HCT116 (cell line): ENCODE measurements around the gene MND1. TPM values are rescaled to one million over a fixed set of nuclear protein-coding genes. Genes with fewer than 3 reads are reported as not detected.

Experiments
- ATAC-seq: fragments of 200-7000 bp; cut with Tn5 transposase; 2 replicates; pipeline ENCODE4 v1.9.1; 2020; ENCODE audit warnings: mild to moderate bottlenecking, moderate library complexity
- BruUV-seq: library from RNA; stranded (reverse); fragments of 400-500 nt; replicated peaks from 2 replicates; lab custom pipeline; 2021; lab: Mats Ljungman, UMichigan
- CTCF ChIA-PET: fragments of 300-600 bp; sonication (Branson Sonifier 250); formaldehyde crosslinking; loops from one replicate; lab custom pipeline; 2021; ENCODE audit warnings: antibody characterized with exemption; lab: Charles Lee
- POLR2A ChIA-PET: fragments of 300-600, 350-600 bp; sonication (Branson Sonifier 250); formaldehyde crosslinking; loops from one replicate; lab custom pipeline; 2021; ENCODE audit warnings: antibody characterized with exemption; lab: Charles Lee
- RAD21 ChIA-PET, 2 experiments: fragments of 300-600 bp; sonication (Branson Sonifier 250); formaldehyde crosslinking; loops; one replicate each; lab custom pipeline; 2023; ENCODE audit warnings: low total read pairs in 2 of 2; ENCODE audit not compliant: uncharacterized antibody in 2 of 2, unreplicated experiment in 2 of 2, low non-redundant PET in 1 of 2; lab: Charles Lee
- DNase-seq: peaks from one replicate; pipeline ENCODE4 v3.0.0-alpha.2; 2010; ENCODE audit warnings: low read depth, low spot score
- H2AFZ ChIP-seq: fragments of 200-600 bp; shearing (Covaris generic), sonication (generic); 2 replicates; pipeline ENCODE4 v1.6.1; 2017; ENCODE audit warnings: low read depth, mixed run types, mixed read lengths, antibody characterized with exemption, low read length; ENCODE audit not compliant: poor library complexity, severe bottlenecking
- H3K27ac ChIP-seq: 2 replicates; pipeline ENCODE4 v1.5.1; 2012; ENCODE audit warnings: low read depth, low read length
- H3K27me3 ChIP-seq: fragments of 200-600 bp; sonication (generic); 2 replicates; pipeline ENCODE4 v1.6.1; 2016; ENCODE audit warnings: mixed run types, low read length, mixed read lengths; ENCODE audit not compliant: insufficient read depth
- H3K36me3 ChIP-seq, 2 experiments: fragments of 200-500 bp in 1 of 2; fragments of 200-600 bp in 1 of 2; sonication (Bioruptor generic) in 1 of 2; sonication (generic) in 1 of 2; 2 replicates each; pipeline versions ENCODE4 v1.5.1 to v1.6.1; 2014 to 2016; ENCODE audit warnings: low read length in 2 of 2, inconsistent platforms in 1 of 2, mixed read lengths in 1 of 2, mixed run types in 1 of 2; ENCODE audit not compliant: insufficient read depth in 2 of 2, control insufficient read depth in 1 of 2
- H3K4me1 ChIP-seq, 2 experiments: fragments of 200-600 bp in 1 of 2; sonication (generic) in 1 of 2; 2 replicates each; pipeline versions ENCODE4 v1.5.1 to v1.6.1; 2012 to 2017; ENCODE audit warnings: low read length in 2 of 2, inconsistent platforms in 1 of 2, mild to moderate bottlenecking in 1 of 2, mixed read lengths in 1 of 2, mixed run types in 1 of 2, moderate library complexity in 1 of 2; ENCODE audit not compliant: insufficient read depth in 2 of 2, control insufficient read depth in 1 of 2
- H3K4me2 ChIP-seq: fragments of 200-600 bp; sonication (generic); 2 replicates; pipeline ENCODE4 v1.6.1; 2017; ENCODE audit warnings: mixed run types, low read length, mixed read lengths
- H3K4me3 ChIP-seq, 2 experiments: fragments of 200-600 bp in 1 of 2; sonication (generic) in 1 of 2; replicated peaks in 1 of 2; 2 replicates each; pipeline ENCODE4 v1.5.1; 2011 to 2016; ENCODE audit warnings: low read length in 2 of 2, control low read depth in 1 of 2, low read depth in 1 of 2, mild to moderate bottlenecking in 1 of 2, mixed read lengths in 1 of 2, mixed run types in 1 of 2
- H3K79me2 ChIP-seq: fragments of 200-600 bp; sonication (generic); 2 replicates; pipeline ENCODE4 v1.6.1; 2017; ENCODE audit warnings: mild to moderate bottlenecking, mixed run types, low read length, moderate library complexity, mixed read lengths; ENCODE audit not compliant: insufficient read depth
- H3K9ac ChIP-seq: fragments of 200-600 bp; sonication (generic); 2 replicates; pipeline ENCODE4 v1.6.1; 2016; ENCODE audit warnings: low read length, mixed read lengths
- H3K9me2 ChIP-seq: fragments of 200-600 bp; sonication (generic), shearing (Covaris generic); 2 replicates; pipeline ENCODE4 v1.6.1; 2017; ENCODE audit warnings: mixed run types, mild to moderate bottlenecking, moderate library complexity; ENCODE audit not compliant: insufficient read depth
- H3K9me3 ChIP-seq, 2 experiments: fragments of 200-500 bp in 1 of 2; fragments of 200-600 bp in 1 of 2; sonication (Bioruptor generic) in 1 of 2; sonication (generic) in 1 of 2; 2 replicates each; pipeline ENCODE4 v1.6.1; 2014 to 2017; ENCODE audit warnings: low read length in 2 of 2, mixed read lengths in 2 of 2, inconsistent platforms in 1 of 2, low read depth in 1 of 2, mild to moderate bottlenecking in 1 of 2, mixed run types in 1 of 2, moderate library complexity in 1 of 2; ENCODE audit not compliant: control insufficient read depth in 1 of 2, insufficient read depth in 1 of 2
- H4K20me1 ChIP-seq: fragments of 200-600 bp; sonication (generic), shearing (Covaris generic); 2 replicates; pipeline ENCODE4 v1.6.1; 2017; ENCODE audit warnings: mixed run types, mild to moderate bottlenecking, moderate library complexity; ENCODE audit not compliant: insufficient read depth
- ATF3 ChIP-seq: IDR thresholded peaks from 2 replicates; pipeline ENCODE4 v1.6.1; 2012
- EGR1 ChIP-seq: IDR thresholded peaks from 2 replicates; pipeline ENCODE4 v1.6.1; 2012; ENCODE audit warnings: low read depth
- ELF1 ChIP-seq: IDR thresholded peaks from 2 replicates; pipeline ENCODE4 v1.6.1; 2012; ENCODE audit warnings: low read depth, borderline replicate concordance
- EZH2phosphoT487 ChIP-seq: fragments of 200-600 bp; IDR thresholded peaks from 2 replicates; pipeline ENCODE4 v1.6.1; 2018; ENCODE audit warnings: antibody characterized with exemption, borderline replicate concordance
- FOSL1 ChIP-seq: IDR thresholded peaks from 2 replicates; pipeline ENCODE4 v1.6.1; 2012; ENCODE audit warnings: low read depth
- POLR2AphosphoS5 ChIP-seq: IDR thresholded peaks from 2 replicates; pipeline ENCODE4 v1.6.1; 2011; ENCODE audit warnings: mild to moderate bottlenecking, low read depth, low read length, moderate library complexity
- REST ChIP-seq: IDR thresholded peaks from 2 replicates; pipeline ENCODE4 v1.6.1; 2012; ENCODE audit warnings: low read depth
- SP1 ChIP-seq: IDR thresholded peaks from 2 replicates; pipeline ENCODE4 v1.6.1; 2012; ENCODE audit warnings: low read depth
- SRF ChIP-seq: IDR thresholded peaks from 2 replicates; pipeline ENCODE4 v1.6.1; 2012; ENCODE audit warnings: low read depth
- ZNF274 ChIP-seq: fragments of 200-500 bp; sonication (Bioruptor generic); IDR thresholded peaks from 2 replicates; pipeline ENCODE4 v1.6.1; 2014; ENCODE audit warnings: mild to moderate bottlenecking, low read depth, low read length, inconsistent platforms
- intact Hi-C: fragments of 100-400 bp; cut with micrococcal nuclease; formaldehyde crosslinking; loops from 2 replicates; pipeline ENCODE4 v1.10.0; 2022
- total RNA-seq: library from RNA; stranded (reverse); gene quantifications from one replicate; pipeline ENCODE4 v1.2.1, GENCODE V29; 2021; ENCODE audit not compliant: unreplicated experiment
- TF ChIP-seq, protein P1 (sequence below): IDR thresholded peaks from 2 replicates; pipeline ENCODE4 v1.6.1; 2012
- TF ChIP-seq, protein P2 (sequence below), 3 experiments: fragments of 200-600 bp in 1 of 3; sonication (generic) in 1 of 3; IDR thresholded peaks in 2 of 3; conservative IDR thresholded peaks in 1 of 3; 2 replicates each; pipeline ENCODE4 v1.5.1; 2012 to 2017; ENCODE audit warnings: low read depth in 2 of 3, low read length in 2 of 3, antibody characterized with exemption in 1 of 3, borderline replicate concordance in 1 of 3, control low read depth in 1 of 3, mild to moderate bottlenecking in 1 of 3, mixed read lengths in 1 of 3, mixed run types in 1 of 3, moderate library complexity in 1 of 3; ENCODE audit not compliant: insufficient read depth in 1 of 3
- TF ChIP-seq, protein P3 (sequence below): IDR thresholded peaks from 2 replicates; pipeline ENCODE4 v1.6.1; 2011; ENCODE audit warnings: mild to moderate bottlenecking, low read length, moderate library complexity; ENCODE audit not compliant: insufficient replicate concordance; ENCODE audit errors: extremely low read depth

Gene MND1
- total RNA-seq, 1 experiment from 2014 or later = 29.9 TPM

DNA sequence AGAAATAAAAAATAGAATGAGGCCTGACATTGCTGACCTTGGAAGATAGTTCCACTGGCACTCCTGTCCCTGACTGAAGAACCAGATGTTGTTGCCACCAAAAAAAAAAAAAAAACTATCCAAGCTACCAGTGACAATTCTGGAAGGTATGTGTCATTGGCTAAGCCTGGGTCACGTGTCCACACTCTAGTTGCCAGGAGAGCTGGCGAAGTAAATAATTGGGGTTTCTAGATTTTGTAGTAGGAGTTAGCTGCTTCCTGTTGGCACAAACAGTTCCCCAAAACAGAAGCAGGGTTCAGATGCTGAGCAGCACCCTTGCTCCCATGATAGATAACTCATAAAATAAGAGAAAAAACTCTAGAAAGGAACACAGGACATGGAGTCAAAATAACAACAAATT, 20.5 kb downstream of the MND1 start (continued):
- TF ChIP-seq REST (no peak), ELF1 (no peak), FOSL1 (no peak), POLR2AphosphoS5 (no peak), EGR1 (no peak), ATF3 (no peak), SP1 (no peak)
- TF ChIP-seq, protein P1, sequence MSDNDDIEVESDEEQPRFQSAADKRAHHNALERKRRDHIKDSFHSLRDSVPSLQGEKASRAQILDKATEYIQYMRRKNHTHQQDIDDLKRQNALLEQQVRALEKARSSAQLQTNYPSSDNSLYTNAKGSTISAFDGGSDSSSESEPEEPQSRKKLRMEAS = no peak

GRCh38 chr4:153366486-153366885, 22.0 kb downstream of the MND1 start:
- ATAC-seq (no peak), DNase-seq (no peak)
- Histone ChIP-seq H4K20me1 (no peaks in the 10 kb centered on the region), H3K9ac (no peak overlapping the region), H3K36me3 (peaks cover 8 to 53% of the 10 kb centered on the region in 2 experiments), H3K27me3 (no peaks in the 10 kb centered on the region), H3K4me2 (no peak overlapping the region), H3K9me3 (no peaks in the 10 kb centered on the region), H3K27ac (no peak overlapping the region), H3K79me2 (no peaks in the 10 kb centered on the region), H3K9me2 (no peaks in the 10 kb centered on the region), H3K4me1 (no peaks in the 10 kb centered on the region), H2AFZ (no peak overlapping the region), H3K4me3 (no peak overlapping the region)
- RAD21 ChIA-PET = no interaction called here
- POLR2A ChIA-PET = no interaction called here
- intact Hi-C loops = no loop called here
- CTCF ChIA-PET = no interaction called here
- no TSS peak for BruUV-seq
- TF ChIP-seq ATF3 = no peak
- no peak for TF ChIP-seq ZNF274
- TF ChIP-seq, protein P2, sequence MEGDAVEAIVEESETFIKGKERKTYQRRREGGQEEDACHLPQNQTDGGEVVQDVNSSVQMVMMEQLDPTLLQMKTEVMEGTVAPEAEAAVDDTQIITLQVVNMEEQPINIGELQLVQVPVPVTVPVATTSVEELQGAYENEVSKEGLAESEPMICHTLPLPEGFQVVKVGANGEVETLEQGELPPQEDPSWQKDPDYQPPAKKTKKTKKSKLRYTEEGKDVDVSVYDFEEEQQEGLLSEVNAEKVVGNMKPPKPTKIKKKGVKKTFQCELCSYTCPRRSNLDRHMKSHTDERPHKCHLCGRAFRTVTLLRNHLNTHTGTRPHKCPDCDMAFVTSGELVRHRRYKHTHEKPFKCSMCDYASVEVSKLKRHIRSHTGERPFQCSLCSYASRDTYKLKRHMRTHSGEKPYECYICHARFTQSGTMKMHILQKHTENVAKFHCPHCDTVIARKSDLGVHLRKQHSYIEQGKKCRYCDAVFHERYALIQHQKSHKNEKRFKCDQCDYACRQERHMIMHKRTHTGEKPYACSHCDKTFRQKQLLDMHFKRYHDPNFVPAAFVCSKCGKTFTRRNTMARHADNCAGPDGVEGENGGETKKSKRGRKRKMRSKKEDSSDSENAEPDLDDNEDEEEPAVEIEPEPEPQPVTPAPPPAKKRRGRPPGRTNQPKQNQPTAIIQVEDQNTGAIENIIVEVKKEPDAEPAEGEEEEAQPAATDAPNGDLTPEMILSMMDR (IDR thresholded peaks at IDR 0.05 in 2 of 3, conservative IDR thresholded peaks at IDR 0.05 in 1 of 3; ENCODE audit: borderline replicate concordance in 1 of 3, insufficient read depth in 1 of 3, low read depth in 2 of 3, low read length in 2 of 3) = no peak
- no peak for TF ChIP-seq SRF
- TF ChIP-seq EZH2phosphoT487 = no peak
- TF ChIP-seq, protein P3, sequence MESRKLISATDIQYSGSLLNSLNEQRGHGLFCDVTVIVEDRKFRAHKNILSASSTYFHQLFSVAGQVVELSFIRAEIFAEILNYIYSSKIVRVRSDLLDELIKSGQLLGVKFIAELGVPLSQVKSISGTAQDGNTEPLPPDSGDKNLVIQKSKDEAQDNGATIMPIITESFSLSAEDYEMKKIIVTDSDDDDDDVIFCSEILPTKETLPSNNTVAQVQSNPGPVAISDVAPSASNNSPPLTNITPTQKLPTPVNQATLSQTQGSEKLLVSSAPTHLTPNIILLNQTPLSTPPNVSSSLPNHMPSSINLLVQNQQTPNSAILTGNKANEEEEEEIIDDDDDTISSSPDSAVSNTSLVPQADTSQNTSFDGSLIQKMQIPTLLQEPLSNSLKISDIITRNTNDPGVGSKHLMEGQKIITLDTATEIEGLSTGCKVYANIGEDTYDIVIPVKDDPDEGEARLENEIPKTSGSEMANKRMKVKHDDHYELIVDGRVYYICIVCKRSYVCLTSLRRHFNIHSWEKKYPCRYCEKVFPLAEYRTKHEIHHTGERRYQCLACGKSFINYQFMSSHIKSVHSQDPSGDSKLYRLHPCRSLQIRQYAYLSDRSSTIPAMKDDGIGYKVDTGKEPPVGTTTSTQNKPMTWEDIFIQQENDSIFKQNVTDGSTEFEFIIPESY = no peak
